Uterus (tissue), 4 donors: ENCODE results near the gene NFKB2. TPM values are rescaled to one million over a fixed set of nuclear protein-coding genes. Genes with fewer than 3 reads are reported as not detected.
A peak's percentile ranks its signal among the peaks of the same experiment; 100 is the strongest.

Experiments used
- DNase-seq, 2 donors: peaks; one replicate each; pipeline ENCODE4 v3.0.0-alpha.2; 2019 to 2020
- H3K27ac ChIP-seq, 2 donors: fragments of 200-600 bp; sonication (generic); 1 replicate in 1 of 2; 2 replicates in 1 of 2; pipeline ENCODE4 v1.5.1; 2016 to 2018
- H3K27me3 ChIP-seq, 2 donors: fragments of 200-600 bp; sonication (generic); one replicate each; pipeline ENCODE4 v1.5.1; 2018 to 2019; ENCODE audit warnings: control low read depth in 1 of 2
- H3K36me3 ChIP-seq, 2 donors: fragments of 200-600 bp; sonication (generic); one replicate each; pipeline ENCODE4 v1.5.1; 2019; ENCODE audit warnings: control low read depth in 1 of 2
- H3K4me1 ChIP-seq, 2 donors: fragments of 200-600 bp; sonication (generic); one replicate each; pipeline ENCODE4 v1.5.1; 2018 to 2019; ENCODE audit warnings: control low read depth in 1 of 2
- H3K4me3 ChIP-seq, 2 donors: fragments of 200-600 bp; sonication (generic); 1 replicate in 1 of 2; 2 replicates in 1 of 2; pipeline ENCODE4 v1.5.1; 2018 to 2019; ENCODE audit warnings: mild to moderate bottlenecking in 1 of 2
- H3K9me3 ChIP-seq, 2 donors: fragments of 200-600 bp; sonication (generic); one replicate each; pipeline ENCODE4 v1.5.1; 2019; ENCODE audit warnings: control low read depth in 1 of 2
- POLR2A ChIP-seq, 2 donors: fragments of 450-650 bp; IDR thresholded peaks; one replicate each; pipeline ENCODE4 v1.6.1; 2016; ENCODE audit warnings: antibody characterized with exemption in 2 of 2, mild to moderate bottlenecking in 1 of 2, moderate library complexity in 1 of 2
- intact Hi-C: fragments of 100-400 bp; cut with DNase I; formaldehyde crosslinking; loops from one replicate; pipeline ENCODE4 v1.15.1; 2023; ENCODE audit warnings: low total_unique reads
- total RNA-seq, 4 donors: library from RNA; depleted of rRNA in 3 of 4; stranded (reverse); fragments of >200 nt in 3 of 4; gene quantifications; one replicate each; pipeline versions ENCODE4 v1.1.0 to v1.2.4, GENCODE V29; 2014 to 2023
- TF ChIP-seq, protein P1 (sequence below), 4 experiments: fragments of 200-600 bp in 2 of 4; fragments of 450-650 bp in 2 of 4; sonication (generic) in 2 of 4; IDR thresholded peaks; one replicate each; pipeline ENCODE4 v1.5.1; 2016 to 2019; ENCODE audit warnings: antibody characterized with exemption in 4 of 4, mild to moderate bottlenecking in 2 of 4, moderate library complexity in 1 of 4
- donor health status: DM: yes; HTN: yes; CAD: no.

Gene NFKB2
- total RNA-seq, 4 donors from 2014 or later, result 6.4 to 61.7 (median 10.7) TPM

- intact Hi-C loops, result no loop called here
- TF ChIP-seq POLR2A (IDR thresholded peaks at IDR 0.05), result no peak
- TF ChIP-seq, protein P1, sequence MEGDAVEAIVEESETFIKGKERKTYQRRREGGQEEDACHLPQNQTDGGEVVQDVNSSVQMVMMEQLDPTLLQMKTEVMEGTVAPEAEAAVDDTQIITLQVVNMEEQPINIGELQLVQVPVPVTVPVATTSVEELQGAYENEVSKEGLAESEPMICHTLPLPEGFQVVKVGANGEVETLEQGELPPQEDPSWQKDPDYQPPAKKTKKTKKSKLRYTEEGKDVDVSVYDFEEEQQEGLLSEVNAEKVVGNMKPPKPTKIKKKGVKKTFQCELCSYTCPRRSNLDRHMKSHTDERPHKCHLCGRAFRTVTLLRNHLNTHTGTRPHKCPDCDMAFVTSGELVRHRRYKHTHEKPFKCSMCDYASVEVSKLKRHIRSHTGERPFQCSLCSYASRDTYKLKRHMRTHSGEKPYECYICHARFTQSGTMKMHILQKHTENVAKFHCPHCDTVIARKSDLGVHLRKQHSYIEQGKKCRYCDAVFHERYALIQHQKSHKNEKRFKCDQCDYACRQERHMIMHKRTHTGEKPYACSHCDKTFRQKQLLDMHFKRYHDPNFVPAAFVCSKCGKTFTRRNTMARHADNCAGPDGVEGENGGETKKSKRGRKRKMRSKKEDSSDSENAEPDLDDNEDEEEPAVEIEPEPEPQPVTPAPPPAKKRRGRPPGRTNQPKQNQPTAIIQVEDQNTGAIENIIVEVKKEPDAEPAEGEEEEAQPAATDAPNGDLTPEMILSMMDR (IDR thresholded peaks at IDR 0.05), result no peak
- no peaks in the 10 kb centered on the region for H3K36me3 ChIP-seq
- no peak overlapping the region for H3K4me3 ChIP-seq
- DNase-seq, result no peak
- no peak overlapping the region for H3K27ac ChIP-seq
- no peaks in the 10 kb centered on the region for H3K27me3 ChIP-seq
- peaks cover 0 to 11% of the 10 kb centered on the region in 2 donors for H3K4me1 ChIP-seq
- no peaks in the 10 kb centered on the region for H3K9me3 ChIP-seq
Measured at GRCh38 chr10:102426803-102427287, 31.3 kb downstream of the NFKB2 start.

- Histone ChIP-seq H3K36me3 (no peaks in the 10 kb centered on the region), H3K27me3 (no peaks in the 10 kb centered on the region), H3K4me3 (no peak overlapping the region), H3K4me1 (peaks cover 0 to 7% of the 10 kb centered on the region in 2 donors), H3K27ac (no peak overlapping the region), H3K9me3 (no peaks in the 10 kb centered on the region)
- intact Hi-C loops, result no loop called here
- no peak for DNase-seq
- TF ChIP-seq POLR2A (IDR thresholded peaks at IDR 0.05), result no peak
- TF ChIP-seq, protein P1 (IDR thresholded peaks at IDR 0.05), result no peak
Measured at GRCh38 chr10:102429468-102429867, 34.0 kb downstream of the NFKB2 start.

DNA sequence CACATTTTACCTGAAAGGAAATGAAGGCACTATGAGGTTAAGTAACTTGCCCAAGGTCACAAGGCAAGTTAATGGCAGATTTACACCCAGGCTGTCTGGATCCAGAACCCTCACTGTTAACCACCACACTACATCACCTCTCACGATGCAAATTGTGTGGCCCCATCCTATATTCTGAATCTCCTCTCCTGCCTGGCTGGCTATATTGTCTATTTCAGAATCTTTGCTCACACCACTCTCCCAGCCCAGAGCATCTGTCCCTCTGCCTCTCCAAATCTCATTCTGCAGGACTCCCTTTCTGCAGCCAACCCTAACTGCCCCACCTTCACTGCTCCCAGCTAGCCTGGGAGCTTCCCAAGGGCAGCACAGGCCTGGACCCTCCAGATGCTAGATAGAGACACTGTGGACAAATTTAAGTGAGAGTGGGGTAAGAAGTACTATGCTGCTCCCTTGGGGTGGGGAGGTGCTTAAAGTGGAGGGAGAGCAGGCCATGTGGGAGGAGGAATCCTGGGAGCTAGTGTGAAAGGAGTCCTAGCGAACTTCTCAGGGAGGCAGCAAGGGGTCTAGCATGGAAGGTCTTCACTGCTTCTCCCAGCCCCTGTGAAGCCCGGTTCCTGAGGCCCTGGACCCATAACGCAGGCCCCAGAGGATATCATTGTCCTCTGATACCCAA, 36.1 kb downstream of the NFKB2 start:
- intact Hi-C loops, result no loop called here
- H3K36me3 ChIP-seq, result no peaks in the 10 kb centered on the region
- peak overlapping the region; percentile 80 to 89 for H3K27ac ChIP-seq

GRCh38 chr10:102432162-102432950, 36.9 kb downstream of the NFKB2 start, which contains the start of gene CUEDC2:
Gene CUEDC2 (minus strand): TSS chr10:102432574. CDS start chr10:102425188, 7,386 bp downstream.
- TF ChIP-seq POLR2A (IDR thresholded peaks at IDR 0.05), result peak in 1 of 2 donors; percentile 52
- TF ChIP-seq, protein P1 (IDR thresholded peaks at IDR 0.05), result peak in 3 of 4 experiments; percentile 8 to 19 (median 9)
- Histone ChIP-seq H3K36me3 (no peaks in the 10 kb centered on the region), H3K27ac (peak within 1 kb of the TSS; percentile 80 to 89), H3K4me3 (peak within 1 kb of the TSS; percentile 73 to 100), H3K27me3 (no peaks in the 10 kb centered on the region), H3K9me3 (no peaks in the 10 kb centered on the region), H3K4me1 (peaks cover 0 to 7% of the 10 kb centered on the region in 2 donors)
- intact Hi-C loops, result no loop called here
- peak; percentile 97 to 98 for DNase-seq

More for the DNA sequence above, 36.1 kb downstream of the NFKB2 start:
- H3K4me1 ChIP-seq, result peaks cover 0 to 7% of the 10 kb centered on the region in 2 donors
- no peaks in the 10 kb centered on the region for H3K27me3 ChIP-seq
- DNase-seq, result no peak
- TF ChIP-seq POLR2A (IDR thresholded peaks at IDR 0.05), result no peak
- TF ChIP-seq, protein P1 (IDR thresholded peaks at IDR 0.05), result no peak
- H3K9me3 ChIP-seq, result no peaks in the 10 kb centered on the region
- H3K4me3 ChIP-seq, result peak overlapping the region; percentile 73 to 100
